Endothelial cell of umbilical vein (primary cell): Measurements from ENCODE around the gene ARSB.

Experiments used
- MYC ChIP-seq: IDR thresholded peaks from one replicate; pipeline ENCODE4 v1.6.1; 2011; ENCODE audit warnings: mild to moderate bottlenecking, low read depth, low read length
- POLR2A ChIP-seq: IDR thresholded peaks from 2 replicates; pipeline ENCODE4 v1.6.1; 2012; ENCODE audit warnings: low read depth, mild to moderate bottlenecking, control low read depth, low read length
- POLR2AphosphoS5 ChIP-seq: IDR thresholded peaks from 2 replicates; pipeline ENCODE4 v1.6.1; 2012; ENCODE audit warnings: low read depth, mild to moderate bottlenecking, control low read depth, low read length, moderate library complexity; ENCODE audit not compliant: insufficient read depth
- TF ChIP-seq, protein P1 (sequence below), 2 donors: IDR thresholded peaks; 1 replicate in 1 of 2; 2 replicates in 1 of 2; pipeline ENCODE4 v1.5.1; 2011; ENCODE audit warnings: low read length in 2 of 2, mild to moderate bottlenecking in 2 of 2, moderate library complexity in 2 of 2, control low read depth in 1 of 2, inconsistent platforms in 1 of 2, low read depth in 1 of 2; ENCODE audit not compliant: insufficient read depth in 1 of 2; ENCODE audit errors: extremely low read depth in 1 of 2
- TF ChIP-seq, protein P2 (sequence below): IDR thresholded peaks from 2 replicates; pipeline ENCODE4 v1.6.1; 2011; ENCODE audit not compliant: insufficient read depth, insufficient read length

GRCh38 chr5:78855026-78855425 lies 130.1 kb downstream of the ARSB start:
- TF ChIP-seq, protein P1, sequence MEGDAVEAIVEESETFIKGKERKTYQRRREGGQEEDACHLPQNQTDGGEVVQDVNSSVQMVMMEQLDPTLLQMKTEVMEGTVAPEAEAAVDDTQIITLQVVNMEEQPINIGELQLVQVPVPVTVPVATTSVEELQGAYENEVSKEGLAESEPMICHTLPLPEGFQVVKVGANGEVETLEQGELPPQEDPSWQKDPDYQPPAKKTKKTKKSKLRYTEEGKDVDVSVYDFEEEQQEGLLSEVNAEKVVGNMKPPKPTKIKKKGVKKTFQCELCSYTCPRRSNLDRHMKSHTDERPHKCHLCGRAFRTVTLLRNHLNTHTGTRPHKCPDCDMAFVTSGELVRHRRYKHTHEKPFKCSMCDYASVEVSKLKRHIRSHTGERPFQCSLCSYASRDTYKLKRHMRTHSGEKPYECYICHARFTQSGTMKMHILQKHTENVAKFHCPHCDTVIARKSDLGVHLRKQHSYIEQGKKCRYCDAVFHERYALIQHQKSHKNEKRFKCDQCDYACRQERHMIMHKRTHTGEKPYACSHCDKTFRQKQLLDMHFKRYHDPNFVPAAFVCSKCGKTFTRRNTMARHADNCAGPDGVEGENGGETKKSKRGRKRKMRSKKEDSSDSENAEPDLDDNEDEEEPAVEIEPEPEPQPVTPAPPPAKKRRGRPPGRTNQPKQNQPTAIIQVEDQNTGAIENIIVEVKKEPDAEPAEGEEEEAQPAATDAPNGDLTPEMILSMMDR (IDR thresholded peaks at IDR 0.05; ENCODE audit: extremely low read depth in 1 of 2, insufficient read depth in 1 of 2, low read depth in 1 of 2, low read length in 2 of 2), result no peak
- TF ChIP-seq, protein P2, sequence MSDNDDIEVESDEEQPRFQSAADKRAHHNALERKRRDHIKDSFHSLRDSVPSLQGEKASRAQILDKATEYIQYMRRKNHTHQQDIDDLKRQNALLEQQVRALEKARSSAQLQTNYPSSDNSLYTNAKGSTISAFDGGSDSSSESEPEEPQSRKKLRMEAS, result no peak
- TF ChIP-seq POLR2A (no peak), MYC (no peak), POLR2AphosphoS5 (no peak)
